HG03196 (cell line): ENCODE data around the gene CENPK.
"Not testable (repeated sequence)": the region's sequence is repeated elsewhere in the genome, so short reads cannot be mapped to it uniquely, and the experiment has no call there.

Source experiments
- ATAC-seq: cut with Tn5 transposase; IDR thresholded peaks from one replicate; pipeline ENCODE4 v1.9.1; 2021; ENCODE audit not compliant: unreplicated experiment

The CENPK gene

DNA sequence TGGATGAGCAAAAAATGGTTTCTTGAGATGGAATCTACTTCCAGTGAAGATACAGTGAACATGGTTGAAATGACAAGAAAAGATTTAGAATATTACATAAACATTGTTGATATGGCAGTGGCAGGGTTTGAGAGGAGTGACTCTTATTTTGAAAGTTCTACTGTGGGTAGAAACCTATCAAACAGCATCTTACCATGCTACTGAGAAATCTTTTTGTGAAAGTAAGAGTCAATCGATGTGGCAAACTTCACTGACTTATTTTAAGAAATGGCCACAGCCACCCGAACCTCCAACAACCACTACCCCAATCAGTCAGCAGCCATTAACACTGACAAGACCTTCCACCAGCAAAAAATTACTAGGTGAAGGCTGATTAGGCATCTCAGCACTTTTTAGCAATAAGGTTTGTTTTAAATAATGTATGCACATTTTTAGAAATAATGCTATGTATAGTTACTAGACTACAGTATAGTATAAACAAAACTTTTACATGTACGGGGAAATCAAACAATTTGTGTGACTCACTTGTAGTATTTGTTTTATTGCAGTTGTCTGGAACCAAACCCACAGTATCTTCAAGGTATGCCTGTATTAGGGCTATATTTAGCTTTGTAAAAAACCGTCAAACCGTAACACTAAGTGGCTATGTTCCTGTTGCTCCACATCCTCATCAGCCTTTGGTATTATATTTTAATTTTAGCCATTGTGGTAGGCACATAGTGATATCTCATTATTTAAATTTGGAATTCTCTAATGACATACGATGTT, 50.6 kb downstream of the CENPK start:
- no peak for ATAC-seq

DNA sequence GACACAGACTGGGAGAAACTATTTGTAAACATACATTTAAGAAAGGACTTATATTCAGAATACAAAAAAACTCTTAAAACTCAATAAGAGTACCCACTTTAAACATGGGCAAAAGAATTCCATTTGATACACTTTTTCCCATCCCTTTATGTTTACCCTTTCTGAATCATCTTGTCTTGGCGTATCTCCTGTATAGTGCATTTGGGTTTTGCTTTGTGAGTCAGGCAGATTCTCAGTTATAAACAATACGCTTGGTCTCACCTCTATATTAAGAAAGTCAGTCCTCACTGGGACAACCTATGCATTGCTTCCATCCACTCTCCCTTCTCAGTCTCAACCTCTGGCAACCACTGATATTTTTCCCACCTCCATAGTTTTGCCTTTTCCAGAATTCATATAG, 54.0 kb downstream of the CENPK start:
- ATAC-seq: no peak

GRCh38 chr5:65506961-65507360, 56.0 kb downstream of the CENPK start:
- no peak for ATAC-seq

GRCh38 chr5:65489119-65489518, 73.8 kb downstream of the CENPK start:
- ATAC-seq: no peak

- ATAC-seq: not testable (repeated sequence)
Measured at GRCh38 chr5:65488038-65488687, 74.8 kb downstream of the CENPK start.

- ATAC-seq: not testable (repeated sequence)
Measured at GRCh38 chr5:65486803-65487202, 76.2 kb downstream of the CENPK start.

GRCh38 chr5:65485405-65485804, 77.6 kb downstream of the CENPK start:
- ATAC-seq: no peak

- ATAC-seq: peak; percentile 54
Measured at GRCh38 chr5:65483546-65484346, 79.2 kb downstream of the CENPK start.

DNA sequence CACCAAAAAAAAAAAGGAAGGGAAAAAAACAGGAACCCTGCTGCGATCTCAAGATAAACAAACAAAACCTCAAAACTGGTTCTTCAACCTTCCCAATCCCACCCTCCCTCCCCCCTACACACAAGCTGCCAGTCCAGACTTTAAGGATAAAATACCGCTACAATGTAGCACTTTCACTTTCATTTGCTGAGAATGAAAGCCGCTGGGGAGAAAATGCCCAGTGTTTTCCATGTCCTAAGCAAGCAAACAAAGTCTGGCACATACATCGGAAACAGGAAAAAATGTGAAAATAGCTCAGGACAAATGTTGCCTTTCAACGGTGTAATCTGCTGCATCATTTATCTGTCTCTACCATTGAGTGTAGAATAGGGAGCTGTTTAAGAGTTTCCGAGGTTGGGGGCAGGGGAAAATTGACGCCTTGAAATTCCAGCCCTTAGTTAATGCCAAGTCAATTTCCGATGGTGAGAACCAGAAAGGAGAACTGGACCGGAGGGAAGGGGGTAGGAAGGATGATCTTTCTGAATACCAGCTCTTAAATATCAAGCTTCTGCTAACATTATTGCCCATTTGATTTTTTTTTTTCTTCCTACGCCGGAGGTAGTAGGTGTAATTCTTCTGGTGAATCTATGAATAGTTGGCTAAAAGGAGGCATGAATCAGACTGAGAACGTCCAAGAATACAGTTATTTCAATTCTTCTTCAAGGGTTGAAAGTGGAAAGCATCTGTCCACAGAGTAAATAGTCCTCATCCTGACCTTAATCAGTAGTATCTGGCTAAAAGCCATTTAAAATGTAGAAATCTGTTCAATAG, 80.0 kb downstream of the CENPK start:
- ATAC-seq: no peak

DNA sequence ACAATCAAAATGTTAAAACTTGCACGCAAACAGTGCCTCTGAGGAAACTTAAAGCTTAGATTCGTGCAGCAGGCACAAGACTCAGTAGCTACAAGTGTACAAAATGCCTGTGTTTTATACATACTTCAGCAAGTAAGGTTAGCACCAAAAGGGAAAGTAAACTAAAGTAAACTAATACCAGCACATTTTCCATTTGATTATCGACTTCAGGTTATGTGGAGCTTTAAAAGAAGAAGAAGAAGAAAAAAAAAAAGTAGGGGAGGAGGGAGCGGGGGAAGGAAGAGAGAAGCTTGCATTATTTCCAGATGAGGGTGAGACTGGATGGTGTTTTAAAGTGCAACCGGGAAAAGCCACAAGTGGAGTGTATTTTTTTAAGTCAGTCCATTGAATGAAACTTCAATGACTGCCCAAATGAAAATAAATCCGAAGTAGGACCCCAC, 80.7 kb downstream of the CENPK start:
- no peak for ATAC-seq

- ATAC-seq: peak; percentile 83
Measured at GRCh38 chr5:65481635-65482295, 81.2 kb downstream of the CENPK start, which contains the start of gene ADAMTS6. Gene ADAMTS6, minus strand, starts transcription at chr5:65481920. Its CDS starts 8,247 bp downstream, at chr5:65473673.

GRCh38 chr5:65481171-65481581, 81.8 kb downstream of the CENPK start:
- ATAC-seq: peak; percentile 18

GRCh38 chr5:65480306-65480865, 82.6 kb downstream of the CENPK start:
- peak; percentile 27 for ATAC-seq

DNA sequence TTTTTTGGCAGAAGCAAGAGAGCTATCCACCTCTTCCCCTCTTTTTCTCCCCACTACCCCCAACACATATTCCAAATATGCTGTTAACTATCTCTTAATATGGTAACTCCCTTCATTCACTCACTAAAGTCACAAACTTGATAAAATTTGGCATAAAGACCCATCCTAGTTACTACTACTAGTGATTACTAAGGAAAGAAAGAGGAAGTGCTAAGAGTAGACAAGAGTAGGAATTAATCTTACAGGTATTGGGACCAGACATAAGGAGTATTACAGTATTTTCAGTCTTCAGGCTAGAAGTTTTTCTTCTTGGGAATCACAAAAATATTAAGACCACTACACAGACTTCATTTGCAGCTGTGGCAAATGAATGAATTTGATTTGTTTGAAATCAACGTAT, 83.4 kb downstream of the CENPK start:
- no peak for ATAC-seq

GRCh38 chr5:65478336-65478735, 84.6 kb downstream of the CENPK start:
- ATAC-seq: no peak

DNA sequence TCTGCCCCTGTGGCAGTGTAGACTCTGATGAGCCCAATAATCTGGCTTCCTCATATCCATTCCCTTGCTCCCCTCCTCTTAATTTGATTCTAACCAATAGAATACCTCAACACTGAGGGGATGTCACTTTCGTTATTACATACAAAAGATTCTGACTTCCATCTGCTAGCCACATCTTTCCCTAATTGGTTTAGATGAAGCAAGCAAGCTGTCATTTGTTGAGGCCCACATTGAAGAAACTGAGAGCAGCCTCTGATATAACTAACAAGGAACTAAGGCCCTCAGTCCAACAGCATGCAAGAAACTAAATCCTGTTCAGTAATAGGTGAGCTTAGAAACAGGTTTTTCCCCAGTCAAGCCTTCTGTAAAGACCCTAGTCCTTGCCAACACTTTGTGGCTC, 87.1 kb downstream of the CENPK start:
- ATAC-seq: no peak

GRCh38 chr5:65475336-65475735, 87.6 kb downstream of the CENPK start:
- ATAC-seq: no peak

GRCh38 chr5:65474130-65474711, 88.7 kb downstream of the CENPK start:
- ATAC-seq: no peak

DNA sequence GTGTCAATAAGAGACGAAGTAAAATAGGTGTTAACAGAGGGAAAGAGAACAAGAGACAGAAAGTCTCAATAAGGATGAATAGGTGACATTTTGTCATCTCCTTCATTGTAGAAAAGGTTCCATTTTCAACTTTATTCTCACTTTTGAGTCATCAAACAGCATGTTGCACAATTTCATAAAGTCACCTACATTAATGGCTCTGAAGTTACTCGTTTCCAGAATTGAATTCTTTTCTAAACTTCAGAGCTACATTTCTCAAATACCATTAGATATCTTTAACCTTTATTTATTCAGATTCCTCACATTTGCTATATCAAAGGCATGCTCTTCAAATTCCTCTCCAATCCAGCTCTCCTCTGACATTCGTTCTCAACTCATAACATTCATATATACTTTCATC, 94.3 kb downstream of the CENPK start:
- ATAC-seq: no peak
